Measurements from ENCODE around the gene TNS1. TPM values are rescaled to one million over a fixed set of nuclear protein-coding genes. Genes with fewer than 3 reads are reported as not detected.

TNS1 gene
- total RNA-seq, 4 donors from 2014 or later, result 57.7 to 120 (median 95.7) TPM

DNA sequence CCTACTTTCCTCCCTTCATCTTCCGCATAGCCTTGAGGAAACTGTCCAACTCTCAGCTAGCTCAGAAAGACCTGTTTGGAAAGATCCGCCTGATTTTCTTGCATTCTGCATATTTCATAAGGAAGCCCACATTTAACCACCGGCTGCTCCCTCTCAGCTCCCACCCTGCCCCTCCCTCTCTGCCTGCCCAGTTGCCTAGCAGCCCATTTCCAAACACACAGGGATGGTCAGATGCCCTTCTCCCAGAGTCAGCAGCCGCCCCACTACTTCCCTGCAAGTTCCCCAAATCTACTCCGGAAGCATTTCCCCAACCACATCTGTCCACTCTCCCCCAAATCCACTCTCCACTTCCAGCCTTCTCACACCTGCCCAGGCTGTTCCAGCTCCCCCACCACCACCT is 96.0 kb downstream of the TNS1 start:
- no peak for DNase-seq (ENCODE audit: low spot score in 2 of 2)
- WGBS, 2 donors, result 63 to 67% methylated on average over 5 of the region's 5 CpGs
- intact Hi-C loops (cut with DNase I; ENCODE audit: low total_unique reads), result no loop called here
- no peak overlapping the region for H3K4me3 ChIP-seq (ENCODE audit: low read depth, poor library complexity, severe bottlenecking)
- no peak for TF ChIP-seq POLR2A (IDR thresholded peaks at IDR 0.05)
- TF ChIP-seq, protein P1, sequence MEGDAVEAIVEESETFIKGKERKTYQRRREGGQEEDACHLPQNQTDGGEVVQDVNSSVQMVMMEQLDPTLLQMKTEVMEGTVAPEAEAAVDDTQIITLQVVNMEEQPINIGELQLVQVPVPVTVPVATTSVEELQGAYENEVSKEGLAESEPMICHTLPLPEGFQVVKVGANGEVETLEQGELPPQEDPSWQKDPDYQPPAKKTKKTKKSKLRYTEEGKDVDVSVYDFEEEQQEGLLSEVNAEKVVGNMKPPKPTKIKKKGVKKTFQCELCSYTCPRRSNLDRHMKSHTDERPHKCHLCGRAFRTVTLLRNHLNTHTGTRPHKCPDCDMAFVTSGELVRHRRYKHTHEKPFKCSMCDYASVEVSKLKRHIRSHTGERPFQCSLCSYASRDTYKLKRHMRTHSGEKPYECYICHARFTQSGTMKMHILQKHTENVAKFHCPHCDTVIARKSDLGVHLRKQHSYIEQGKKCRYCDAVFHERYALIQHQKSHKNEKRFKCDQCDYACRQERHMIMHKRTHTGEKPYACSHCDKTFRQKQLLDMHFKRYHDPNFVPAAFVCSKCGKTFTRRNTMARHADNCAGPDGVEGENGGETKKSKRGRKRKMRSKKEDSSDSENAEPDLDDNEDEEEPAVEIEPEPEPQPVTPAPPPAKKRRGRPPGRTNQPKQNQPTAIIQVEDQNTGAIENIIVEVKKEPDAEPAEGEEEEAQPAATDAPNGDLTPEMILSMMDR (IDR thresholded peaks at IDR 0.05), result no peak

- intact Hi-C loops (cut with DNase I; ENCODE audit: low total_unique reads), result no loop called here
- no peak overlapping the region for H3K4me3 ChIP-seq (ENCODE audit: low read depth, poor library complexity, severe bottlenecking)
- no peak for TF ChIP-seq POLR2A (IDR thresholded peaks at IDR 0.05)
- TF ChIP-seq, protein P1 (IDR thresholded peaks at IDR 0.05), result no peak
- WGBS, 2 donors, result 54 to 63% methylated on average over 9 of the region's 9 CpGs
- DNase-seq (ENCODE audit: low spot score in 2 of 2), result no peak
Measured at GRCh38 chr2:217905896-217906295, 96.9 kb downstream of the TNS1 start.

- TF ChIP-seq, protein P1 (IDR thresholded peaks at IDR 0.05), result no peak
- TF ChIP-seq POLR2A (IDR thresholded peaks at IDR 0.05), result no peak
Measured at GRCh38 chr2:217905395-217905794, 97.4 kb downstream of the TNS1 start.

DNA sequence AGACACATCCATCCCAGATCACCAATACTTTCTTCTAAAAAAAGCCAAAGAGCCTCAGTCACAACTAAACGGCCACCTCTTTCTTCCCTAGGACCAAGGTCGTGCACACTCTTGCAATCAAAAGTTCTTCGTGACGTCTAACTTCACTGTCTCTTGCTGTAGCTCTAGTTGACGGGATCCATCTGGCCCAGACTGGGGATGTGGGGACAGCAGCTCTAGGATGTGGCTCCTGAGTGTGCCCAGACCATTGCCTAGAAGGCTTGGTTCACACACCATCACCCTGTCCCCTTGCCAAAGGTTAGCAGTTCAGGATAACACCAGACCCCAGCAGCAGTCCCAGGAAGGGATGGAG is 98.2 kb downstream of the TNS1 start:
- intact Hi-C loops (cut with DNase I; ENCODE audit: low total_unique reads), result no loop called here
- DNase-seq (ENCODE audit: low spot score in 2 of 2), result no peak
- TF ChIP-seq, protein P1 (IDR thresholded peaks at IDR 0.05), result no peak
- no peak for TF ChIP-seq POLR2A (IDR thresholded peaks at IDR 0.05)
- 41 to 53% methylated on average over 5 of the region's 5 CpGs for WGBS, 2 donors
- no peak overlapping the region for H3K4me3 ChIP-seq (ENCODE audit: low read depth, poor library complexity, severe bottlenecking)

More at GRCh38 chr2:217905395-217905794, 97.4 kb downstream of the TNS1 start:
- intact Hi-C loops (cut with DNase I; ENCODE audit: low total_unique reads), result no loop called here
- H3K4me3 ChIP-seq (ENCODE audit: low read depth, poor library complexity, severe bottlenecking), result no peak overlapping the region
- DNase-seq (ENCODE audit: low spot score in 2 of 2), result peak; percentile 77 to 94
- 10 to 25% methylated on average over 9 to 10 of the region's 10 CpGs for WGBS, 2 donors

- WGBS, 2 donors, result 15 to 21% methylated on average over 10 to 11 of the region's 11 CpGs
- no peak for TF ChIP-seq POLR2A (IDR thresholded peaks at IDR 0.05)
- TF ChIP-seq, protein P1 (IDR thresholded peaks at IDR 0.05), result no peak
- intact Hi-C loops (cut with DNase I; ENCODE audit: low total_unique reads), result no loop called here
- no peak overlapping the region for H3K4me3 ChIP-seq (ENCODE audit: low read depth, poor library complexity, severe bottlenecking)
- peak; percentile 68 to 96 for DNase-seq (ENCODE audit: low spot score in 2 of 2)
Measured at GRCh38 chr2:217903859-217904613, 98.8 kb downstream of the TNS1 start.

All from lower leg skin (tissue), 4 donors.